Naive thymus-derived CD4-positive, alpha-beta T cell (primary cell): ENCODE measurements around the gene FLYWCH2. TPM values are rescaled to one million over a fixed set of nuclear protein-coding genes. Genes with fewer than 3 reads are reported as not detected.
"Not testable (repeated sequence)": the region's sequence is repeated elsewhere in the genome, so short reads cannot be mapped to it uniquely, and the experiment has no call there.

Experiments used
- ATAC-seq: fragments of 150-1000 bp; cut with Tn5 transposase; 2 replicates; pipeline ENCODE4 v1.10.0; 2021; ENCODE audit warnings: mild to moderate bottlenecking, moderate library complexity
- CTCF ChIA-PET: fragments of 350-600 bp; sonication (Branson Sonifier 250); formaldehyde crosslinking; loops from one replicate; lab custom pipeline; 2021; ENCODE audit warnings: antibody characterized with exemption; lab: Charles Lee
- POLR2A ChIA-PET: fragments of 350-600 bp; sonication (Branson Sonifier 250); formaldehyde crosslinking; loops from one replicate; lab custom pipeline; 2021; ENCODE audit warnings: antibody characterized with exemption, inconsistent platforms; lab: Charles Lee
- DNase-seq, 9 donors: peaks; one replicate each; pipeline versions ENCODE4 v3.0.0 to v3.0.0-alpha.2; 2020 to 2022; ENCODE audit warnings: mixed read lengths in 1 of 9
- H3K27ac ChIP-seq: one replicate; pipeline ENCODE4 v1.7.0; 2013; ENCODE audit warnings: mild to moderate bottlenecking, low read depth, low read length, moderate library complexity
- H3K27me3 ChIP-seq, 2 donors: one replicate each; pipeline ENCODE4 v1.7.0; 2013; ENCODE audit warnings: low read length in 2 of 2, mild to moderate bottlenecking in 2 of 2, moderate library complexity in 2 of 2; ENCODE audit not compliant: control insufficient read depth in 2 of 2, insufficient read depth in 2 of 2
- H3K36me3 ChIP-seq, 3 experiments: 1 replicate in 2 of 3; 2 replicates in 1 of 3; pipeline ENCODE4 v1.7.0; 2013; ENCODE audit warnings: low read length in 3 of 3, mild to moderate bottlenecking in 3 of 3, moderate library complexity in 1 of 3; ENCODE audit not compliant: insufficient read depth in 3 of 3, control insufficient read depth in 2 of 3
- H3K4me1 ChIP-seq, 2 donors: one replicate each; pipeline ENCODE4 v1.7.0; 2013; ENCODE audit warnings: low read length in 2 of 2, mild to moderate bottlenecking in 2 of 2, moderate library complexity in 1 of 2; ENCODE audit not compliant: control insufficient read depth in 2 of 2, insufficient read depth in 2 of 2
- H3K4me3 ChIP-seq: 2 replicates; pipeline ENCODE4 v1.7.0; 2013; ENCODE audit warnings: mild to moderate bottlenecking, low read length
- H3K9me3 ChIP-seq, 3 experiments: 1 replicate in 2 of 3; 2 replicates in 1 of 3; pipeline ENCODE4 v1.7.0; 2013; ENCODE audit warnings: low read length in 3 of 3; ENCODE audit not compliant: control insufficient read depth in 2 of 3
- H3K27ac Mint-ChIP-seq, 9 donors: one replicate each; pipeline ENCODE4 v1.8.0; 2020 to 2022; ENCODE audit warnings: mixed read lengths in 9 of 9, mild to moderate bottlenecking in 8 of 9, moderate library complexity in 5 of 9, inconsistent platforms in 2 of 9
- H3K27me3 Mint-ChIP-seq, 5 donors: one replicate each; pipeline ENCODE4 v1.8.0; 2021 to 2022; ENCODE audit warnings: mixed read lengths in 5 of 5, mild to moderate bottlenecking in 1 of 5
- H3K36me3 Mint-ChIP-seq, 5 donors: one replicate each; pipeline ENCODE4 v1.8.0; 2020 to 2022; ENCODE audit warnings: mixed read lengths in 5 of 5, mild to moderate bottlenecking in 3 of 5, inconsistent platforms in 1 of 5
- H3K4me1 Mint-ChIP-seq, 7 donors: one replicate each; pipeline ENCODE4 v1.8.0; 2020 to 2022; ENCODE audit warnings: mixed read lengths in 7 of 7, mild to moderate bottlenecking in 3 of 7, inconsistent platforms in 1 of 7
- H3K4me3 Mint-ChIP-seq, 10 donors: one replicate each; pipeline ENCODE4 v1.8.0; 2020 to 2022; ENCODE audit warnings: mild to moderate bottlenecking in 10 of 10, mixed read lengths in 10 of 10, moderate library complexity in 6 of 10, inconsistent platforms in 2 of 10
- H3K9me3 Mint-ChIP-seq, 11 donors: one replicate each; pipeline ENCODE4 v1.8.0; 2020 to 2022; ENCODE audit warnings: mixed read lengths in 11 of 11, mild to moderate bottlenecking in 4 of 11, inconsistent platforms in 1 of 11, moderate library complexity in 1 of 11
- intact Hi-C, 2 donors: fragments of 100-400 bp; cut with micrococcal nuclease; formaldehyde crosslinking; loops; one replicate each; pipeline ENCODE4 v1.15.1; 2023
- polyA plus RNA-seq, 2 donors: library from polyadenylated mRNA; unstranded; fragments of 300-500 nt; fragmentation: Illumina TruSeq; gene quantifications; one replicate each; pipeline ENCODE4 v1.2.3, GENCODE V29; 2021
- total RNA-seq, 6 experiments: library from RNA in 5 of 6; stranded (reverse) in 5 of 6; gene quantifications; 1 replicate in 5 of 6; 2 replicates in 1 of 6; pipeline ENCODE4 v1.2.3 and lab custom pipeline; 2021 to 2026

FLYWCH2 gene
- total and polyA plus RNA-seq, 7 experiments from 2014 or later = 13.6 to 30.4 (median 24.8) TPM

GRCh38 chr16:2905241-2905987 lies 22.4 kb downstream of the FLYWCH2 start:
- POLR2A ChIA-PET = interaction anchor here (1.1 to 1.2 kb wide), 3 partner anchors 12 to 27 kb away, joined by 3 to 6 read pairs (median 5); partner anchors contain the start of gene FLYWCH2
- intact Hi-C loops = loop anchor here in 1 of 2 donors (1.0 to 10.0 kb wide), 5 partner anchors 22 to 371 kb away; partner anchors contain the start of genes CEMP1, FLYWCH2, PDPK1 and SRRM2
- H3K4me3 ChIP-seq = peak overlapping the region; percentile 70
- DNase-seq (peak; percentile 75 to 98 (median 78)), ATAC-seq (peak; percentile 91)
- Mint-ChIP-seq H3K4me1 (peaks cover 12 to 35% (median 28%) of the 10 kb centered on the region in 7 donors), H3K9me3 (peaks cover 0 to 4% (median 0%) of the 10 kb centered on the region in 11 donors), H3K27ac (peak overlapping the region in 7 of 9 donors; percentile 14 to 88 (median 74)), H3K36me3 (no peaks in the 10 kb centered on the region), H3K27me3 (peaks cover 0 to 6% (median 0%) of the 10 kb centered on the region in 5 donors), H3K4me3 (peak overlapping the region; percentile 89 to 98 (median 92))
- CTCF ChIA-PET = interaction anchor here (1.0 to 2.4 kb wide), 2 partner anchors 11 to 22 kb away, joined by 3 to 8 read pairs; partner anchors contain the start of gene FLYWCH2
- no peaks in the 10 kb centered on the region for H3K36me3 ChIP-seq
- H3K4me1 ChIP-seq = peaks cover 7 to 12% of the 10 kb centered on the region in 2 donors
- H3K9me3 ChIP-seq = no peaks in the 10 kb centered on the region
- no peaks in the 10 kb centered on the region for H3K27me3 ChIP-seq
- peak overlapping the region; percentile 62 for H3K27ac ChIP-seq

GRCh38 chr16:2905988-2906387 lies 23.0 kb downstream of the FLYWCH2 start:
- no peaks in the 10 kb centered on the region for H3K36me3 Mint-ChIP-seq
- H3K27ac ChIP-seq = no peak overlapping the region
- H3K4me1 Mint-ChIP-seq = peaks cover 12 to 35% (median 30%) of the 10 kb centered on the region in 7 donors
- H3K9me3 ChIP-seq = no peaks in the 10 kb centered on the region
- intact Hi-C loops = loop anchor here in 1 of 2 donors (1.0 to 10.0 kb wide), 5 partner anchors 21 to 371 kb away; partner anchors contain the start of genes CEMP1, FLYWCH2, PDPK1 and SRRM2
- no peaks in the 10 kb centered on the region for H3K27me3 ChIP-seq
- CTCF ChIA-PET = interaction anchor here (1.0 to 2.4 kb wide), 2 partner anchors 10 to 23 kb away, joined by 3 to 8 read pairs; partner anchors contain the start of gene FLYWCH2
- peak overlapping the region; percentile 32 for H3K4me3 ChIP-seq
- DNase-seq (no peak), ATAC-seq (no peak)
- POLR2A ChIA-PET = interaction anchor here (1.1 to 1.2 kb wide), 3 partner anchors 11 to 27 kb away, joined by 3 to 6 read pairs (median 5); partner anchors contain the start of gene FLYWCH2
- H3K4me3 Mint-ChIP-seq = peak overlapping the region; percentile 48 to 98 (median 92)
- H3K27ac Mint-ChIP-seq = peak overlapping the region in 7 of 9 donors; percentile 14 to 88 (median 65)
- no peaks in the 10 kb centered on the region for H3K36me3 ChIP-seq
- H3K9me3 Mint-ChIP-seq = peaks cover 0 to 4% (median 0%) of the 10 kb centered on the region in 11 donors
- peaks cover 0 to 8% (median 0%) of the 10 kb centered on the region in 5 donors for H3K27me3 Mint-ChIP-seq
- peaks cover 7 to 13% of the 10 kb centered on the region in 2 donors for H3K4me1 ChIP-seq

- intact Hi-C loops = loop anchor here (1.0 to 10.0 kb wide), 2 partner anchors 32 to 372 kb away; partner anchors contain the start of genes CEMP1 (in 1 of the 2) and PDPK1 (in 1 of the 2)
- not testable (repeated sequence) for H3K9me3 Mint-ChIP-seq, ATAC-seq, H3K27ac ChIP-seq, H3K36me3 ChIP-seq, H3K27me3 ChIP-seq, H3K9me3 ChIP-seq, H3K36me3 Mint-ChIP-seq, H3K4me3 ChIP-seq
- DNase-seq = peak in 8 of 9 donors; percentile 18 to 64 (median 29)
- ChIA-PET POLR2A (interaction anchor here (0.7 to 1.2 kb wide), 3 partner anchors 12 to 25 kb away, joined by 3 to 6 read pairs (median 3); partner anchors contain the start of gene FLYWCH2), CTCF (interaction anchor here (0.7 to 2.4 kb wide), 2 partner anchors 24 to 135 kb away, joined by 3 to 8 read pairs; partner anchors contain the start of gene FLYWCH2)
- peaks cover 0 to 10% (median 0%) of the 10 kb centered on the region in 5 donors for H3K27me3 Mint-ChIP-seq
- H3K4me3 Mint-ChIP-seq = peak overlapping the region in 3 of 10 donors; percentile 31 to 48 (median 33)
- peaks cover 12 to 40% (median 36%) of the 10 kb centered on the region in 7 donors for H3K4me1 Mint-ChIP-seq
- peak overlapping the region in 1 of 9 donors; percentile 43 for H3K27ac Mint-ChIP-seq
- H3K4me1 ChIP-seq = peaks cover 7 to 19% of the 10 kb centered on the region in 2 donors
These were observed 24.2 kb downstream of the FLYWCH2 start for GRCh38 chr16:2907084-2907753.

- H3K27me3 ChIP-seq = no peaks in the 10 kb centered on the region
- DNase-seq = no peak
- H3K4me3 Mint-ChIP-seq = peak overlapping the region; percentile 50 to 94 (median 89)
- ATAC-seq = no peak
- peaks cover 18 to 51% (median 42%) of the 10 kb centered on the region in 7 donors for H3K4me1 Mint-ChIP-seq
- intact Hi-C loops = loop anchor here in 1 of 2 donors (5.0 kb wide), 3 partner anchors 72 to 238 kb away; partner anchors contain the start of genes HCFC1R1, PKMYT1, THOC6 and TNFRSF12A
- no peak overlapping the region for H3K4me3 ChIP-seq
- H3K27ac ChIP-seq = no peak overlapping the region
- peaks cover 0 to 10% (median 0%) of the 10 kb centered on the region in 5 donors for H3K27me3 Mint-ChIP-seq
- H3K36me3 Mint-ChIP-seq = peaks cover 0 to 7% (median 0%) of the 10 kb centered on the region in 5 donors
- H3K36me3 ChIP-seq = peaks cover 0 to 11% (median 0%) of the 10 kb centered on the region in 3 experiments
- CTCF ChIA-PET = interaction anchor here (2.0 kb wide), 1 partner anchor 10 kb away, joined by 4 read pairs; no protein-coding TSS in a partner anchor
- H3K4me1 ChIP-seq = peaks cover 14 to 15% of the 10 kb centered on the region in 2 donors
- no peaks in the 10 kb centered on the region for H3K9me3 ChIP-seq
- peak overlapping the region in 3 of 9 donors; percentile 69 to 87 (median 80) for H3K27ac Mint-ChIP-seq
- H3K9me3 Mint-ChIP-seq = no peaks in the 10 kb centered on the region
- POLR2A ChIA-PET = interaction anchor here (0.6 to 4.2 kb wide), 3 partner anchors 10 to 36 kb away, joined by 3 to 37 read pairs (median 8); partner anchors contain the start of gene FLYWCH2
These were observed 27.5 kb downstream of the FLYWCH2 start for GRCh38 chr16:2910441-2910969.

- H3K4me3 Mint-ChIP-seq = peak within 1 kb of the TSS; percentile 80 to 97 (median 92)
- H3K9me3 Mint-ChIP-seq = no peaks in the 10 kb centered on the region
- intact Hi-C loops = loop anchor here in 1 of 2 donors (1.0 to 5.0 kb wide), 6 partner anchors 7 to 239 kb away; partner anchors contain the start of genes ELOB, HCFC1R1, PKMYT1 and THOC6
- no peaks in the 10 kb centered on the region for H3K9me3 ChIP-seq
- peak within 1 kb of the TSS; percentile 78 for H3K27ac ChIP-seq
- peak within 1 kb of the TSS; percentile 80 to 96 (median 87) for H3K27ac Mint-ChIP-seq
- DNase-seq = peak; percentile 94 to 99 (median 97)
- POLR2A ChIA-PET = interaction anchor here (0.6 to 4.2 kb wide), 8 partner anchors 8 to 598 kb away, joined by 3 to 37 read pairs (median 4); partner anchors contain the start of genes FLYWCH2 and PKMYT1
- peaks cover 0 to 16% (median 0%) of the 10 kb centered on the region in 3 experiments for H3K36me3 ChIP-seq
- ATAC-seq = peak; percentile 99
- peaks cover 7 to 8% of the 10 kb centered on the region in 2 donors for H3K4me1 ChIP-seq
- peaks cover 11 to 39% (median 29%) of the 10 kb centered on the region in 7 donors for H3K4me1 Mint-ChIP-seq
- CTCF ChIA-PET = interaction anchor here (0.6 to 2.0 kb wide), 6 partner anchors 8 to 90 kb away, joined by 3 to 6 read pairs (median 4); partner anchors contain the start of gene FLYWCH2
- peak within 1 kb of the TSS; percentile 85 for H3K4me3 ChIP-seq
- H3K27me3 ChIP-seq = no peaks in the 10 kb centered on the region
- peaks cover 0 to 8% (median 0%) of the 10 kb centered on the region in 5 donors for H3K36me3 Mint-ChIP-seq
- H3K27me3 Mint-ChIP-seq = peaks cover 0 to 10% (median 0%) of the 10 kb centered on the region in 5 donors
These were observed 28.8 kb downstream of the FLYWCH2 start, which contains the start of gene FLYWCH1 for GRCh38 chr16:2911638-2912329. FLYWCH1 (plus strand) TSS chr16:2911931; CDS start chr16:2929686, 17,755 bp downstream.
